ENCODE results near the gene CFD.
"Not testable (repeated sequence)": the region's sequence is repeated elsewhere in the genome, so short reads cannot be mapped to it uniquely, and the experiment has no call there.

CFD gene

GRCh38 chr19:815775-816499 lies 43.5 kb upstream of the CFD start:
- Histone ChIP-seq H3K9ac (ENCODE audit: low read length) (no peak overlapping the region), H3K4me1 (ENCODE audit: insufficient read depth, low read length) (no peaks in the 10 kb centered on the region), H3K4me3 (ENCODE audit: low read depth in 1 of 2, low read length in 2 of 2) (no peak overlapping the region), H3K27ac (ENCODE audit: low read depth, low read length) (no peak overlapping the region), H3K9me3 (ENCODE audit: low read length) (no peaks in the 10 kb centered on the region), H3K36me3 (ENCODE audit: insufficient read depth, low read length) (peaks cover 11% of the 10 kb centered on the region), H3K27me3 (ENCODE audit: control insufficient read depth in 1 of 2, insufficient read depth in 2 of 2, low read length in 2 of 2) (no peaks in the 10 kb centered on the region)

GRCh38 chr19:816500-816857 lies 43.0 kb upstream of the CFD start:
- Histone ChIP-seq H3K27ac (ENCODE audit: low read depth, low read length) (no peak overlapping the region), H3K4me3 (ENCODE audit: low read depth in 1 of 2, low read length in 2 of 2) (no peak overlapping the region), H3K36me3 (ENCODE audit: insufficient read depth, low read length) (peaks cover 6% of the 10 kb centered on the region), H3K4me1 (ENCODE audit: insufficient read depth, low read length) (no peaks in the 10 kb centered on the region), H3K9ac (ENCODE audit: low read length) (no peak overlapping the region), H3K9me3 (ENCODE audit: low read length) (no peaks in the 10 kb centered on the region), H3K27me3 (ENCODE audit: control insufficient read depth in 1 of 2, insufficient read depth in 2 of 2, low read length in 2 of 2) (peaks cover 0 to 4% of the 10 kb centered on the region in 2 donors)

GRCh38 chr19:820212-820611 lies 39.3 kb upstream of the CFD start:
- H3K4me3 ChIP-seq (ENCODE audit: low read depth in 1 of 2, low read length in 2 of 2); H3K27ac ChIP-seq (ENCODE audit: low read depth, low read length); H3K36me3 ChIP-seq (ENCODE audit: insufficient read depth, low read length); H3K9ac ChIP-seq (ENCODE audit: low read length); H3K4me1 ChIP-seq (ENCODE audit: insufficient read depth, low read length); H3K9me3 ChIP-seq (ENCODE audit: low read length): not testable (repeated sequence)
- peaks cover 6 to 26% of the 10 kb centered on the region in 2 donors for H3K27me3 ChIP-seq (ENCODE audit: control insufficient read depth in 1 of 2, insufficient read depth in 2 of 2, low read length in 2 of 2)

GRCh38 chr19:821231-821824 lies 38.1 kb upstream of the CFD start:
- Histone ChIP-seq H3K36me3 (ENCODE audit: insufficient read depth, low read length) (no peaks in the 10 kb centered on the region), H3K9ac (ENCODE audit: low read length) (no peak overlapping the region), H3K27me3 (ENCODE audit: control insufficient read depth in 1 of 2, insufficient read depth in 2 of 2, low read length in 2 of 2) (peaks cover 6 to 26% of the 10 kb centered on the region in 2 donors), H3K27ac (ENCODE audit: low read depth, low read length) (no peak overlapping the region), H3K4me3 (ENCODE audit: low read depth in 1 of 2, low read length in 2 of 2) (no peak overlapping the region), H3K9me3 (ENCODE audit: low read length) (no peaks in the 10 kb centered on the region), H3K4me1 (ENCODE audit: insufficient read depth, low read length) (no peaks in the 10 kb centered on the region)

- Histone ChIP-seq H3K4me3 (ENCODE audit: low read depth in 1 of 2, low read length in 2 of 2) (no peak within 1 kb of the TSS), H3K27me3 (ENCODE audit: control insufficient read depth in 1 of 2, insufficient read depth in 2 of 2, low read length in 2 of 2) (peaks cover 6 to 26% of the 10 kb centered on the region in 2 donors), H3K27ac (ENCODE audit: low read depth, low read length) (no peak within 1 kb of the TSS), H3K4me1 (ENCODE audit: insufficient read depth, low read length) (no peaks in the 10 kb centered on the region), H3K9me3 (ENCODE audit: low read length) (no peaks in the 10 kb centered on the region), H3K36me3 (ENCODE audit: insufficient read depth, low read length) (no peaks in the 10 kb centered on the region), H3K9ac (ENCODE audit: low read length) (no peak within 1 kb of the TSS)
Observed at GRCh38 chr19:821825-822503, 37.5 kb upstream of the CFD start, which contains the start of gene PLPPR3. TSS of gene PLPPR3 (minus strand) at chr19:821955. CDS start at chr19:821559, 396 bp downstream.

GRCh38 chr19:823565-824121 lies 35.8 kb upstream of the CFD start:
- Histone ChIP-seq H3K4me1 (ENCODE audit: insufficient read depth, low read length) (no peaks in the 10 kb centered on the region), H3K9me3 (ENCODE audit: low read length) (no peaks in the 10 kb centered on the region), H3K4me3 (ENCODE audit: low read depth in 1 of 2, low read length in 2 of 2) (no peak overlapping the region), H3K27me3 (ENCODE audit: control insufficient read depth in 1 of 2, insufficient read depth in 2 of 2, low read length in 2 of 2) (peaks cover 6 to 39% of the 10 kb centered on the region in 2 donors), H3K27ac (ENCODE audit: low read depth, low read length) (no peak overlapping the region), H3K36me3 (ENCODE audit: insufficient read depth, low read length) (no peaks in the 10 kb centered on the region), H3K9ac (ENCODE audit: low read length) (no peak overlapping the region)

- no peak overlapping the region for H3K9ac ChIP-seq (ENCODE audit: low read length)
- H3K4me1 ChIP-seq (ENCODE audit: insufficient read depth, low read length), result no peaks in the 10 kb centered on the region
- no peak overlapping the region for H3K4me3 ChIP-seq (ENCODE audit: low read depth in 1 of 2, low read length in 2 of 2)
- peaks cover 6 to 39% of the 10 kb centered on the region in 2 donors for H3K27me3 ChIP-seq (ENCODE audit: control insufficient read depth in 1 of 2, insufficient read depth in 2 of 2, low read length in 2 of 2)
- H3K27ac ChIP-seq (ENCODE audit: low read depth, low read length), result no peak overlapping the region
- H3K9me3 ChIP-seq (ENCODE audit: low read length), result no peaks in the 10 kb centered on the region
- no peaks in the 10 kb centered on the region for H3K36me3 ChIP-seq (ENCODE audit: insufficient read depth, low read length)
Observed at GRCh38 chr19:824885-825284, 34.6 kb upstream of the CFD start.

GRCh38 chr19:825897-826644 lies 33.4 kb upstream of the CFD start:
- Histone ChIP-seq H3K27ac (ENCODE audit: low read depth, low read length) (no peak overlapping the region), H3K4me1 (ENCODE audit: insufficient read depth, low read length) (no peaks in the 10 kb centered on the region), H3K9ac (ENCODE audit: low read length) (no peak overlapping the region), H3K9me3 (ENCODE audit: low read length) (no peaks in the 10 kb centered on the region), H3K27me3 (ENCODE audit: control insufficient read depth in 1 of 2, insufficient read depth in 2 of 2, low read length in 2 of 2) (peaks cover 6 to 45% of the 10 kb centered on the region in 2 donors), H3K36me3 (ENCODE audit: insufficient read depth, low read length) (no peaks in the 10 kb centered on the region), H3K4me3 (ENCODE audit: low read depth in 1 of 2, low read length in 2 of 2) (no peak overlapping the region)

- Histone ChIP-seq H3K4me3 (ENCODE audit: low read depth in 1 of 2, low read length in 2 of 2) (no peak overlapping the region), H3K27ac (ENCODE audit: low read depth, low read length) (no peak overlapping the region), H3K9ac (ENCODE audit: low read length) (no peak overlapping the region), H3K4me1 (ENCODE audit: insufficient read depth, low read length) (no peaks in the 10 kb centered on the region), H3K36me3 (ENCODE audit: insufficient read depth, low read length) (no peaks in the 10 kb centered on the region), H3K27me3 (ENCODE audit: control insufficient read depth in 1 of 2, insufficient read depth in 2 of 2, low read length in 2 of 2) (peaks cover 6 to 43% of the 10 kb centered on the region in 2 donors), H3K9me3 (ENCODE audit: low read length) (no peaks in the 10 kb centered on the region)
Observed at GRCh38 chr19:827314-827709, 32.2 kb upstream of the CFD start.

- Histone ChIP-seq H3K27ac (ENCODE audit: low read depth, low read length) (no peak within 1 kb of the TSS), H3K9me3 (ENCODE audit: low read length) (no peaks in the 10 kb centered on the region), H3K9ac (ENCODE audit: low read length) (no peak within 1 kb of the TSS), H3K4me3 (ENCODE audit: low read depth in 1 of 2, low read length in 2 of 2) (no peak within 1 kb of the TSS), H3K27me3 (ENCODE audit: control insufficient read depth in 1 of 2, insufficient read depth in 2 of 2, low read length in 2 of 2) (peaks cover 6 to 38% of the 10 kb centered on the region in 2 donors), H3K36me3 (ENCODE audit: insufficient read depth, low read length) (no peaks in the 10 kb centered on the region), H3K4me1 (ENCODE audit: insufficient read depth, low read length) (no peaks in the 10 kb centered on the region)
Observed at GRCh38 chr19:827710-828321, 31.6 kb upstream of the CFD start, which contains the start of gene AZU1. TSS of gene AZU1 (plus strand) at chr19:827837. CDS start at chr19:827847, 10 bp downstream.
